Activated CD4-positive, alpha-beta T cell treated with anti-CD3 and anti-CD28 coated beads, Interleukin-2, amount 50 U/mL, for 48 hours (primary cell): Measurements from ENCODE around the gene CASP10.
A peak's percentile ranks its signal among the peaks of the same experiment; 100 is the strongest.
"Not testable (repeated sequence)": the region's sequence is repeated elsewhere in the genome, so short reads cannot be mapped to it uniquely, and the experiment has no call there.

ENCODE experiments used
- DNase-seq, 2 experiments: peaks; one replicate each; pipeline ENCODE4 v3.0.0-alpha.2; 2020

CASP10 gene

GRCh38 chr2:201182650-201183364 is at the start of gene CASP10:
TSS of gene CASP10 (plus strand) at chr2:201183141. CDS start at chr2:201185778, 2,637 bp downstream.
- peak in 1 of 2 experiments; percentile 27 for DNase-seq

GRCh38 chr2:201135386-201135785 is 47.6 kb upstream of the CASP10 start:
- no peak for DNase-seq

DNA sequence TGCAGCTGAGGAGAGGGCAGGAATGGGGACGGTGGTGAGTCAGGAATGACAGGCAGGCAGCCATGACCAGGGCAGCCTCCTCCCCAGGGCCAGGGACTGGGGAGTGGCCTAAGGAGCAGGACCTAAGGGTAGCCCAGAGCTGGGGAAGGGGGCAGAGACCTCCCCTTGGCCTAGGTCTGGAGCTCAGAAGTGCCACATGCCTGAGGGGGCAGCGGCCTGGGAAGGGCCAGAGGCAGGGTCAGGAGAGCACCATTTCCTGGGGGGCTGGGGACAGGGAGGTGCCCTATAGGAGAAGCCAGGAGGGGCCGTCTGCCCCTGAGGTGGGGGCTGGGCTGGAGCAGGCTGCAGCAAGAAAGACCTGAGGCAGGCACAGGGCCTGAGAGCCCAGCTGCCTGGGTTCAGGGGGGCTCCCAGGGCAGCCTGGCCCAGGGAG is 46.0 kb upstream of the CASP10 start:
- DNase-seq: no peak

DNA sequence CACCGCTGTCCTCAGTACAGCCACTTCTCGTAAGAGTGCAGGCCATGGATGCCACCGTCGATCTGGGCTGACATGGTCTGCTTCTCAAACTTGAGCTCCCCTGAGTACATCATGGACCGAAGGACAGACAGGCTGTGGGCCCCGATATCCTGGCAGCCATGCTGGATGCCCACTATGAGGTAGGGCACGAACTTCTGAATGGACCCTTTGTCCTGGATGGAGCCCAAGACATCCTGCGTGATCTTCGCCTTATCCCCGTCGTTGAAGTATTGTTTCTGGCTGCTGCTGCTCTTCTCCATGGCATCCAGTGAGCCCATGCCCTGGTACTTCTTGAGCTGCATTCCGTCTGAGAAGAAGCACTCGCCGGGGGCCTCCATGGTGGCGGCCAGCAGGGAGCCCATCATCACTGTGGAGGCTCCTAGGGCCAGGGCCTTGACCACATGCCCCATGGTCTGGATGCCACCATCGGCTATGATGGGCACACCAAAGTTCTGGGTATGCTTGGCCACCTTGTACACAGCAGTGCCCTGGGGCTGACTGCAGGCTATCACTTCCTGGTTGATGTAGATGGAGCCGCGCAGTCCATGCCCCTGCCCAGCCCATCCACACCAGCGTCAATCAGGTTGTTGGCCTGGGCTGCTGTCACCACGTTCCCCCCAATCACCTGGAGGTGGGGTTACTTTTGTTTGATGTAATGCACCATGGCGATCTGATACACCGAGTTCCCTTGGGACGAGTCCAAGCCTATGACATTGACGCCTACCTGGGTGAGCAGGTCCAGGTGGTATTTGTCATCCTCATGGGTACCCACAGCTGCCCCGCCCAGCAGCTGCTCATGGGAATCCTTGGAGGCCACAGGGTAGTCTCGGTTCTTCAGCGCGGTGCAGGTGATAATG is 45.2 kb upstream of the CASP10 start:
- no peak for DNase-seq

DNA sequence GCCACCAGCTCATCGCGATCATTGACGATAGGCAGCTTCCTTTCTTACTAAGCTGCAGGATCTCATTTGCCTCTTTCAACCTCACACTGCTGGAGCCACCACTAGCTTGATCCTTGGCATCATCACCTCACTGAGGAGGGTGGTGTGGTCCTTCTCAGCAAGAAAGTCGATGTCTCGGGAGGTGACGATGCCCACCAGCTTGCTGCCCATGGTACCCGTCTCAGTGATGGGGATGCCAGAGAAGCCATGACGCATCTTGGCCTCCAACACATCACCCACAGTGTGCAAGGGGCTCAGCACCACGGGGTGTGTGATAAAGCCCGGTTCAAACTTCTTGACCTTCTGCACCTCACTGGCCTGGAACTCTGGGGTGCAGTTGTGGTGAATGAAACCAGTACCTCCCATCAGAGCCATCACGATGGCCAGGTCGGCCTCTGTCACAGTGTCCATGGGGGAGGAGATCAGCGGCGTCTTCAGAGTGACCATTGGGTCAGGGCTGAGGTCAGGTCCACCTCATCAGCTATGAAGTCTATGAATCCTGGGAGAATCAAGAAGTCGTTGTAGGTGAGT is 44.5 kb upstream of the CASP10 start:
- DNase-seq: no peak

- DNase-seq: not testable (repeated sequence)
Measured at GRCh38 chr2:201138986-201139781, 43.8 kb upstream of the CASP10 start.

DNA sequence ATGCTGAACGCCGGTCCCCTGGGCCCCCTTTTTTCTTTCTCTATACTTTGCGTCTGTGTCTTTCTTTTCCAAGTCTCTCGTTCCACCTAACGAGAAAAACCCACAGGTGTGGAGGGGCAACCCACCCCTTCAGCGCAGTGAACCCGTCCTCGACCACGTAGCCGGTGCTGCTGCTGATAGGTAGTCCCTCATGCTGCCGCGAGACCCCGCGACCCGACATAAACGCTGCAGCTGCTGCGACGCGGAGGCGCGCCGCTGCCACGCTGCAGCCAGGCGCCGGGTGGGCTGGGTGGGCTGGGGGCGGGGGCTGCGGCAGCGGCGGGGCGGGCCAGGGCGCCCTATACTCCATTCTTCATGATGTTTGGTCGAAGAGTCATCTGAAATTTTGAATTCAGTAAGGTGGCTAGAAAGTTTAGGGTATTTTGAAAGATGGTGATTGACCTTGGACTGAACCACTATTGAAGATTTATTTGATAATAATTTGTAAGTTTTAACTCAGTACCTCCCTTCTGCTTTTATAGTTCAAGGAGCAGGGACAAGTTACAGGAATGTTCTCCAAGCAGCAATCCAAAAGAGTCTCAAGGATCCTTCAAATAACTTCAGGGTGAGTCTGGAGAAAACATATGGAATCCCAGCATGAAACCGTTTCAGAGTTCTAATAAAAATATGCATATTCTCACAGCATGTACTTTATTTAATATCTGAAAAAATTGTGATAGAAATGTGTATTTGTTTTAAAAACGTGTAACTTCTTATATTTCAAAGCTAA is 42.9 kb upstream of the CASP10 start:
- no peak for DNase-seq

GRCh38 chr2:201144101-201145051 is 38.6 kb upstream of the CASP10 start:
- DNase-seq: no peak

DNA sequence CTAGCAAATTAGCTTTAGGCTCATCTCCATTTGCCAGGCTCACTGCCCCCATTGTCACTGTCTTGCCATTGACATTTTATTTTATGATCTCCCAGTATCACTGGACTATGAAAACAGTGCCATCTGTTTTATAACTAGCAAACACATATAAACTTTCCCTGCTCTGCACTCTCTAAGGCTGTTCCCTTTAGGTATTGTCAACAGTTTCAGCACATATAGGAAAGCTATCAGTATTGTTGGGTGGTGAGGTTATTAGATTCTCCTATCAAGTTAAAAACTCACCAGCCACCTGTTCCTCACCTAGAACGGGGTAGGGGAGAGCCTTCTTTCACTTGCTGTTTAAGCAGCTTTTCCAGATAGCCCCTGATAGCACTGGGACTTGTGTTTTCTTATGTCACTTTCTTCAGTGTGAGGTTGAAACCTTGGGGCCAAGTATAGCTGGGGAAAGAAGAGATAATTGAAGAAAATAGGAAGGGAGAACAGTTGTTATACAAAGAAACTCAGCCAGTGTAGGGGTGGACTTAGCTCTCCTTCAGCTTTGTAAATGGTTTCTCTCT is 34.4 kb upstream of the CASP10 start:
- DNase-seq: no peak

- no peak for DNase-seq
Measured at GRCh38 chr2:201149064-201149820, 33.7 kb upstream of the CASP10 start.

DNA sequence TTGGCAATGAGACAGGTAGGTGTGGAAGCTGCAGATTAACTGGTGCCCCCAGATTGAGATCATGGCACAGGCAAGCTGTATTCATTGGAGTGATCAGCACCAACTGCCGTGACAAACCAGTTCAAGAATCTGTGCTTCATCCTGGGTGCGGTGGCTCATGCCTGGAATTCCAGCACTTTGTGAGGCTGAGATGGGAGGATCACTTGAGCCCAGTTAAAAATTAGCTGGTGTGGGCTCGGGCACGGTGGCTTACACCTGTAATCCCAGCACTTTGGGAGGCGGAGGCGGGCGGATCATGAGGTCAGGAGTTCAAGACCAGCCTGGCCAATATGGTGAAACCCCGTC is 33.1 kb upstream of the CASP10 start:
- not testable (repeated sequence) for DNase-seq

DNA sequence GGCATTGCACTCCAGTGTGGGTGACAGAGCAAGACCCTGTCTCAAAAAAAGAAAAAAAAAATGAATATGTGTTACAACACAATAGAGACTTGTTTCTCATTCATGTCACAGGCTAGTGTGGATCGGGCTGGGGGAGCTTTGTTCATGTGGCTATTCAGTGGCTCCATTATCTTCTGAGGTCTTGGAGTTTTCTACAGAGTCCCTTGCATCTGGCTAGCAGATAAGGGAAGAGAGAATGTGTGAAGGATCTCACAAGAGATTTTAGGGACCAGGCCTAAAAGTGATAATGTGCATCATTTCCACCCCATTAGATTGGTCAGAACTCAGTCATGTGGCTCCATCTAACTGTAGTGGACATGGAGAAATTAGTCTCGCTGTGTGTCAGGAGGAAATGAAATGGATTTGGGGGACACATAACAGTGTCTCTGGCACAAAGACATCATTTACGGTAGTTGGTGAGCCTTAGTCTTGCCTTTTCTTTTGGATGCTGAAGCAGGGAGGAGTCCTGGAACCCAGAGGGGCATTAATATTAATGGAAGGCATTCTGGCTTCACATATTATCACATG is 32.4 kb upstream of the CASP10 start:
- no peak for DNase-seq

DNA sequence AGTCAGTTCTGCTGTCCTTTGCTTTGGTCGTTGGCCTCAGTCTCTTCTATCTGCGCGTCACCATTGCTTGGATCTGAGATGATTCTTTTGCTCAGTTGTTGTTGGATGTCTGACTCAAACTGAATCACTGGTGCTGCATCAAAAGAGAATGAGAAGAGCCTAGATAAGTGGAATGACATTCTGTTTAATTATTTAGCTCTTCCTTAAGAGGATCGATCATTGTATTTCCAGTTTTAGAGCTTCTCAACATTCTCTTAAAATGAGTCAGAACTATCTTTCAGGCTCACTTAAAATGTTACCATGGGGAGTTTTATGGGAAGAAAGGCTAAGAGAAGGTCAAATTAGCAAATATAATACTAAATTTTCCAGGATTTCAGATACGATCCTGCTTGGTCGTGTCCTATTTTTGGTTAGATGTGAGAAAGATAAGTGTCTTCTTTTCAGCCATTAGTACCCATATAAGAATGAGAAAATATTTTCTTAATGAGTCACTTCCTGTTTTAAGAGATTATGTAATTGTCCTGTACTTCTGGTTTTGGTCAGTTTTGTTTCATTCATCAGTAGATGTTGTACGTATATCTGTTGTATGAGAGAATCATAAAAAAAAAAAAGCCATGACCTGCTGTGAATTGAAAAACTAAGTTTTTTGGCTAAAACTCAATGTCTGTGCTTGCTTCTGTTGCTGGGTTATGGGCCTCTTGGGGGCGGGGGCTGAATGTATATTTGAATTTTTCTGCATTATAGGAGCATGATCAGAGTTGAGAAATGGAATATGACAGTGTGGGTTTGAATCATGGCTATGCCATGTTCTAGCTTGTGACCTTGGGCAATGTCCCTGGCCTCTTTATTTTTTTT is 31.6 kb upstream of the CASP10 start:
- no peak for DNase-seq

DNA sequence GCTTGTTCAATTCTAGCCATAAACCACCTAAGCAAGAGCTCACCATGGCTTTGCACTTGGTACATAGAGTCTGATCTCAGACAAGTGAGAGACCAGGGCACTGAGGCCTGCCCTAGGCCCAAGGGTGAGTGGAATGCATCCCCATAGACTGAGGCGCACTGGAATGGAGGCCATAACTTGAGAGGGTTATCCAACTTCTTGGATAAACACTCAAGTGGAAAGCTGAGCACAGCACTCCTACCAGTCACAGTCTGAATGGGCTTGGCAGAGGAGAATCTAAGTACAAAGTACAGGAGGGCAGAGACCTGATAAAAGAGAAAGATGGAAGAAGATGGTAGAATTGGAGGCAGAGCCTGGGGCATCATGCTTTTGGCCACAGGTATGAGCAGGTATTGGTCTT is 30.4 kb upstream of the CASP10 start:
- DNase-seq: no peak

DNA sequence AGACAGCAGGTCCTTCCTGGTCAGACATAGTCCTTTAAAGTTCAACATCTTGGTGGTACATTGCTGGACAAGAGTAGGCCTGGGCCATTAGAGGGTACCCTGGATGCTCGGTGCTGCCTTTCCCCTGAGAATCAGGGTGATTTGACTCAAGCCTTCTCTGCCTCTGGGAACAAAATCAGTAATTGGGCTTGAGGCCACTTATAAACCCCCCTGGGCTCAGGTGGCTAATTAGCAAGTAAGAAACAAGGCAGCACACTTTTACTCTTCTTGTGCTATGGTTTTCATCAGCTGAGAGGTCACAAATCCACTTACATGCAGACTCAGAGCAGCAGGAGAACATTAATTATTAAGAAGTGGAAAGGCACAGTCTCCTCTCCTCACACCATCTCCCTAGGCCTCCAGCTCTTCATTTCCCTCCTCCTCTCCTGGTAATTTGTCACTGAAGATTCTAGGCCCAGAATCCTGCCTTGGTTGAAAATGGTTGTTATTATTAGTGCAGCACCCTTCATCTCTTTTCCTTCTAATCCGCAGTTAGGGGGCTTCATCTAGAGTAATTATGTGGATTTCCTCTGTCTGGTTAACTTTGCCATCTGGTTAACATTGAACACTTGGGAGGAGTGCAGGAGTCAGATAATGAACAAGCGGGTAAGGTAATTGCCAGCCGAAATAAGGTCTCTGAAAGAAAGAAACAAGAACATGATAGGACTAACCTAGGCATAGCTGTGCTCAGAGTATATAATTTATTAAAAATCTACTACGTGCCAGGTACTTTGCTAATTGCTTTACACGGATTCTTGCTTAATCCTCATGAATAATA is 29.7 kb upstream of the CASP10 start:
- DNase-seq: no peak

DNA sequence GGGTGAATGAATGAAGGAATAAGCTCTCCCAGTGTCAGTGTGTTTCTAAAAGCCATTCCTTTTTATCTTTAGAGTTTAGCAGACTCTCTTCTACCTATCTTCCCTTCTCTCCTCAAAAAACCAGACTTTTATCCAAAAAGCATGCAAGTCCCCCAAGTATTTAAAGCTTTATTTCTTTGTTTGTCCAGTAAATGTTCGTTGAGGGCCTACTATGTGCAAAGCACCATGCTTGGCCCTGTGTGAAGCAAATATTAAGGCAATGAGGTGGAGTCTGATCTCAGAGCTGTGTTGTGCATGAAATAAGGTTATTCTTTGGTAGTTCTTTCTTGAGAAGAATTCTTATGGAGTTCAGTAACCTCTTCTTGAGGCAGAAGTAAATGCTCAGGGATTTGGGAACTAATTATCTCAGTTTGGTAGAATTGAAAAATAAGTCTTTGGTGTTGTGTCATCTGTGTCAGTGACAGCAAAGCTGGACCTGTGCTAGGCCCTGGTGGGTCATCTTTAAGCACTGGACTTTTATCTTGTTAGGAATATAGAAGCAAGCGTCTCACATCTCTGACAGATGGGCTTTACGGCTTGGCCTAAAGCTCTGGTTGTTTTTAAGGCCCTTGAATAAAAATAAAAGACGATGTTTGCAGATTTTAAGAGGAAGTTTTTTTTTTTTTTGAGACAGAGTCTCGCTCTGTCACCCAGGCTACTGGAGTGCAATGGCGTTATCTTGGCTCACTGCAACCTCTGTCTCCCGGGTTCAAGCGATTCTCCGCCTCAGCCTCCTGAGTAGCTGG is 28.1 kb upstream of the CASP10 start:
- DNase-seq: no peak

- no peak for DNase-seq
Measured at GRCh38 chr2:201156036-201156435, 26.9 kb upstream of the CASP10 start.
